H9 (cell line): ENCODE data around the gene RNASE8. TPM values are rescaled to one million over a fixed set of nuclear protein-coding genes. Genes with fewer than 3 reads are reported as not detected.
A peak's percentile ranks its signal among the peaks of the same experiment; 100 is the strongest.

Source experiments
- DNase-seq: peaks from one replicate; pipeline ENCODE4 v3.0.0-alpha.2; 2017
- H2AFZ ChIP-seq: one replicate; pipeline ENCODE4 v1.6.1; 2013; ENCODE audit warnings: mild to moderate bottlenecking, low read length, control low read depth, moderate library complexity
- H2AK5ac ChIP-seq: 2 replicates; pipeline ENCODE4 v1.6.1; 2013; ENCODE audit warnings: low read length, control low read depth, mixed read lengths; ENCODE audit not compliant: insufficient read length
- H2BK120ac ChIP-seq: one replicate; pipeline ENCODE4 v1.6.1; 2013; ENCODE audit warnings: low read depth, mild to moderate bottlenecking, low read length, control low read depth, inconsistent platforms; ENCODE audit not compliant: poor library complexity, severe bottlenecking
- H2BK12ac ChIP-seq: 2 replicates; pipeline ENCODE4 v1.6.1; 2013; ENCODE audit warnings: low read length, control low read depth, mixed read lengths, low read depth; ENCODE audit not compliant: insufficient read length
- H2BK15ac ChIP-seq: 2 replicates; pipeline ENCODE4 v1.6.1; 2013; ENCODE audit warnings: low read depth, low read length, control low read depth
- H2BK20ac ChIP-seq: one replicate; pipeline ENCODE4 v1.6.1; 2013; ENCODE audit warnings: low read depth, mild to moderate bottlenecking, low read length, control low read depth, inconsistent platforms; ENCODE audit not compliant: poor library complexity, severe bottlenecking
- H2BK5ac ChIP-seq: 2 replicates; pipeline ENCODE4 v1.6.1; 2013; ENCODE audit warnings: low read length, control low read depth, mixed read lengths; ENCODE audit not compliant: insufficient read length
- H3K14ac ChIP-seq: 2 replicates; pipeline ENCODE4 v1.6.1; 2013; ENCODE audit warnings: low read length, control low read depth; ENCODE audit not compliant: insufficient read depth
- H3K18ac ChIP-seq: 2 replicates; pipeline ENCODE4 v1.6.1; 2013; ENCODE audit warnings: low read depth, mild to moderate bottlenecking, mixed read lengths, low read length, control low read depth; ENCODE audit not compliant: insufficient read length
- H3K23ac ChIP-seq: 2 replicates; pipeline ENCODE4 v1.6.1; 2013; ENCODE audit warnings: low read length, control low read depth, mixed read lengths, low read depth; ENCODE audit not compliant: insufficient read length
- H3K23me2 ChIP-seq: 2 replicates; pipeline ENCODE4 v1.6.1; 2013; ENCODE audit warnings: low read depth, mild to moderate bottlenecking, mixed read lengths, low read length, control low read depth; ENCODE audit not compliant: insufficient read length, poor library complexity, severe bottlenecking
- H3K27ac ChIP-seq: 2 replicates; pipeline ENCODE4 v1.5.1; 2013; ENCODE audit warnings: low read length, control low read depth, mixed read lengths, low read depth; ENCODE audit not compliant: insufficient read length
- H3K27me3 ChIP-seq: 2 replicates; pipeline ENCODE4 v1.6.1; 2013; ENCODE audit warnings: low read length, control low read depth, inconsistent platforms; ENCODE audit not compliant: insufficient read depth
- H3K4ac ChIP-seq: 2 replicates; pipeline ENCODE4 v1.6.1; 2013; ENCODE audit warnings: low read depth, mild to moderate bottlenecking, control low read depth, inconsistent platforms, low read length, moderate library complexity
- H3K4me1 ChIP-seq: 2 replicates; pipeline ENCODE4 v1.6.1; 2013; ENCODE audit warnings: low read length, control low read depth, inconsistent platforms; ENCODE audit not compliant: insufficient read depth
- H3K4me2 ChIP-seq: 2 replicates; pipeline ENCODE4 v1.6.1; 2013; ENCODE audit warnings: low read length, control low read depth, mixed read lengths; ENCODE audit not compliant: insufficient read length, insufficient read depth
- H3K56ac ChIP-seq: 2 replicates; pipeline ENCODE4 v1.6.1; 2013; ENCODE audit warnings: low read depth, mild to moderate bottlenecking, mixed read lengths, low read length, control low read depth; ENCODE audit not compliant: insufficient read length
- H3K79me1 ChIP-seq: 2 replicates; pipeline ENCODE4 v1.6.1; 2013; ENCODE audit warnings: low read depth, mild to moderate bottlenecking, moderate library complexity, low read length, control low read depth, inconsistent platforms; ENCODE audit not compliant: insufficient read depth, poor library complexity, severe bottlenecking
- H3K79me2 ChIP-seq: 2 replicates; pipeline ENCODE4 v1.6.1; 2013; ENCODE audit warnings: low read length, control low read depth, inconsistent platforms; ENCODE audit not compliant: insufficient read depth
- H3K9ac ChIP-seq: 2 replicates; pipeline ENCODE4 v1.6.1; 2013; ENCODE audit warnings: low read length, control low read depth, mixed read lengths; ENCODE audit not compliant: insufficient read length; ENCODE audit errors: extremely low read depth
- H3K9me3 ChIP-seq: one replicate; pipeline ENCODE4 v1.6.1; 2013; ENCODE audit warnings: low read depth, low read length, inconsistent platforms; ENCODE audit not compliant: control insufficient read depth
- H3T11ph ChIP-seq: one replicate; pipeline ENCODE4 v1.6.1; 2013; ENCODE audit warnings: mild to moderate bottlenecking, low read length, control low read depth, inconsistent platforms
- H4K20me1 ChIP-seq: one replicate; pipeline ENCODE4 v1.6.1; 2013; ENCODE audit not compliant: control insufficient read depth, insufficient read length, insufficient read depth
- H4K5ac ChIP-seq: 2 replicates; pipeline ENCODE4 v1.6.1; 2013; ENCODE audit warnings: low read depth, mild to moderate bottlenecking, mixed read lengths, low read length, control low read depth; ENCODE audit not compliant: insufficient read length
- H4K8ac ChIP-seq: replicated peaks from 2 replicates; pipeline ENCODE4 v1.6.1; 2013; ENCODE audit warnings: low read length, control low read depth, mixed read lengths, low read depth; ENCODE audit not compliant: insufficient read length
- H4K91ac ChIP-seq: 2 replicates; pipeline ENCODE4 v1.6.1; 2013; ENCODE audit warnings: low read depth, mild to moderate bottlenecking, moderate library complexity, mixed read lengths, low read length, control low read depth; ENCODE audit not compliant: insufficient read length
- H3K27ac Mint-ChIP-seq, 3 experiments: 2 replicates in 2 of 3; 3 replicates in 1 of 3; pipeline ENCODE4 v1.8.0; 2020 to 2021; ENCODE audit warnings: mixed read lengths in 3 of 3, mild to moderate bottlenecking in 1 of 3, moderate library complexity in 1 of 3
- H3K27me3 Mint-ChIP-seq: 2 replicates; pipeline ENCODE4 v1.8.0; 2021; ENCODE audit warnings: low read depth, mild to moderate bottlenecking, moderate library complexity, mixed read lengths
- H3K36me3 Mint-ChIP-seq, 3 experiments: 2 replicates in 2 of 3; 3 replicates in 1 of 3; pipeline ENCODE4 v1.8.0; 2020 to 2021; ENCODE audit warnings: low read depth in 3 of 3, mixed read lengths in 3 of 3; ENCODE audit not compliant: insufficient read depth in 1 of 3
- H3K4me1 Mint-ChIP-seq, 2 experiments: 2 replicates each; pipeline ENCODE4 v1.8.0; 2020; ENCODE audit warnings: mixed read lengths in 2 of 2
- H3K4me3 Mint-ChIP-seq, 2 experiments: 2 replicates in 1 of 2; 3 replicates in 1 of 2; pipeline ENCODE4 v1.8.0; 2020 to 2021; ENCODE audit warnings: mild to moderate bottlenecking in 2 of 2, mixed read lengths in 2 of 2, moderate library complexity in 1 of 2
- H3K9me3 Mint-ChIP-seq, 2 experiments: 2 replicates in 1 of 2; 3 replicates in 1 of 2; pipeline ENCODE4 v1.8.0; 2020; ENCODE audit warnings: mild to moderate bottlenecking in 2 of 2, mixed read lengths in 2 of 2, moderate library complexity in 1 of 2
- CTCF ChIP-seq: fragments of 200-600 bp; sonication (generic); conservative IDR thresholded peaks from 3 replicates; pipeline ENCODE4 v1.8.0; 2021; ENCODE audit warnings: antibody characterized with exemption, mild to moderate bottlenecking
- WGBS: extraction: QIAGEN DNeasy Blood & Tissue Kit; methylation state at CpG from one replicate; pipeline ENCODE4 v1.1.7; 2013; ENCODE audit warnings: missing lambda C conversion rate, low lambda C conversion rate, mixed read lengths; ENCODE audit not compliant: insufficient read length; ENCODE audit errors: extremely low coverage; 5-methylcytosine and 5-hydroxymethylcytosine counted together
- total RNA-seq: library from RNA; stranded (reverse); gene quantifications from 2 replicates; pipeline ENCODE4 v1.2.1, GENCODE V29; 2021

The RNASE8 gene
- total RNA-seq, 1 experiment from 2014 or later: not detected

- no peak overlapping the region for H3T11ph ChIP-seq
- no peak overlapping the region for H3K56ac ChIP-seq
- H2BK12ac ChIP-seq: no peak overlapping the region
- H3K9ac ChIP-seq: no peak overlapping the region
- no peak overlapping the region; a peak in 1 of 5 replicates for H3K4me3 Mint-ChIP-seq
- peaks cover 57 to 94% (median 81%) of the 10 kb centered on the region in 3 experiments for H3K36me3 Mint-ChIP-seq
- no peak overlapping the region for H4K91ac ChIP-seq
- no peak overlapping the region for H3K14ac ChIP-seq
- H2BK120ac ChIP-seq: no peak overlapping the region
- H3K79me1 ChIP-seq: no peaks in the 10 kb centered on the region
- H2BK20ac ChIP-seq: no peak overlapping the region
- peaks cover 16% of the 10 kb centered on the region in 2 experiments for H3K4me1 Mint-ChIP-seq
- H3K27me3 ChIP-seq: no peaks in the 10 kb centered on the region
- no CpG with 5 or more reads among the region's 17 CpGs for WGBS
- DNase-seq: no peak
- no peak overlapping the region for H2BK5ac ChIP-seq
- no peak overlapping the region for H3K23ac ChIP-seq
- no peaks in the 10 kb centered on the region for H3K79me2 ChIP-seq
- peak overlapping the region in 1 of 3 experiments; percentile 69; a peak in 1 of 7 replicates for H3K27ac Mint-ChIP-seq
- H2AFZ ChIP-seq: no peak overlapping the region
- H4K20me1 ChIP-seq: no peaks in the 10 kb centered on the region
- H4K5ac ChIP-seq: no peak overlapping the region
- no peak overlapping the region for H3K4me2 ChIP-seq
- no peaks in the 10 kb centered on the region for H3K9me3 ChIP-seq
- H3K18ac ChIP-seq: no peak overlapping the region
- no peak overlapping the region for H4K8ac ChIP-seq
- no peaks in the 10 kb centered on the region; the same call in 1 of the 2 replicates for H3K4me1 ChIP-seq
- no peak overlapping the region for H3K4ac ChIP-seq
- no peaks in the 10 kb centered on the region for H3K23me2 ChIP-seq
- peaks cover 2% of the 10 kb centered on the region; the same call in 1 of the 2 replicates for H3K27me3 Mint-ChIP-seq
- H3K27ac ChIP-seq: no peak overlapping the region
- TF ChIP-seq CTCF: no peak
- H2BK15ac ChIP-seq: no peak overlapping the region
- H3K9me3 Mint-ChIP-seq: no peaks in the 10 kb centered on the region; a peak in 1 of 5 replicates
- no peak overlapping the region for H2AK5ac ChIP-seq
Observed at GRCh38 chr14:21084998-21085853, 27.6 kb downstream of the RNASE8 start.
